Endothelial cell of umbilical vein (primary cell): Measurements from ENCODE around the gene DHX36.

ENCODE experiments used
- EZH2 ChIP-seq: IDR thresholded peaks from 2 replicates; pipeline ENCODE4 v1.6.1; 2012; ENCODE audit warnings: borderline replicate concordance, low read depth, mild to moderate bottlenecking, moderate library complexity, low read length, inconsistent platforms; ENCODE audit not compliant: severe bottlenecking
- MYC ChIP-seq: IDR thresholded peaks from one replicate; pipeline ENCODE4 v1.6.1; 2011; ENCODE audit warnings: mild to moderate bottlenecking, low read depth, low read length
- POLR2A ChIP-seq: IDR thresholded peaks from 2 replicates; pipeline ENCODE4 v1.6.1; 2012; ENCODE audit warnings: low read depth, mild to moderate bottlenecking, control low read depth, low read length
- TF ChIP-seq, protein P1 (sequence below), 2 donors: IDR thresholded peaks; 1 replicate in 1 of 2; 2 replicates in 1 of 2; pipeline ENCODE4 v1.5.1; 2011; ENCODE audit warnings: low read length in 2 of 2, mild to moderate bottlenecking in 2 of 2, moderate library complexity in 2 of 2, control low read depth in 1 of 2, inconsistent platforms in 1 of 2, low read depth in 1 of 2; ENCODE audit not compliant: insufficient read depth in 1 of 2; ENCODE audit errors: extremely low read depth in 1 of 2
- TF ChIP-seq, protein P2 (sequence below): IDR thresholded peaks from 2 replicates; pipeline ENCODE4 v1.6.1; 2011; ENCODE audit not compliant: insufficient read depth, insufficient read length

DNA sequence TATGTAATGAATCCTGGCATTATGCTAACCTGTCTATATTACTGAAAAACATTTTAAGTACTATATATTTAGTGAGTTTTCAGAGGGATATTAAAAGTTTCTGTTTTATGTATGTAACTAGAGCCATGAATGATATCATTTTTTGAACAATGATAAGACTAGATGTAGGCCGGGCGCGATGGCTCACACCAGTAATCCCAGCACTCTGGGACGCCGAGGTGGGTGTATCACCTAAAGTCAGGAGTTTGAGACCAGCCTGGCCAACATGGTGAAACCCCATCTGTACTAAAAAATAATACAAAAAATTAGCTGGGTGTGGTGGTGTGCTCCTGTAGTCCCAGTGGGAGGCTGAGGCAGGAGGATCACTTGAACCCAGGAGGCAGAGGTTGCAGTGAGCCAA lies 34.1 kb downstream of the DHX36 start:
- TF ChIP-seq, protein P1, sequence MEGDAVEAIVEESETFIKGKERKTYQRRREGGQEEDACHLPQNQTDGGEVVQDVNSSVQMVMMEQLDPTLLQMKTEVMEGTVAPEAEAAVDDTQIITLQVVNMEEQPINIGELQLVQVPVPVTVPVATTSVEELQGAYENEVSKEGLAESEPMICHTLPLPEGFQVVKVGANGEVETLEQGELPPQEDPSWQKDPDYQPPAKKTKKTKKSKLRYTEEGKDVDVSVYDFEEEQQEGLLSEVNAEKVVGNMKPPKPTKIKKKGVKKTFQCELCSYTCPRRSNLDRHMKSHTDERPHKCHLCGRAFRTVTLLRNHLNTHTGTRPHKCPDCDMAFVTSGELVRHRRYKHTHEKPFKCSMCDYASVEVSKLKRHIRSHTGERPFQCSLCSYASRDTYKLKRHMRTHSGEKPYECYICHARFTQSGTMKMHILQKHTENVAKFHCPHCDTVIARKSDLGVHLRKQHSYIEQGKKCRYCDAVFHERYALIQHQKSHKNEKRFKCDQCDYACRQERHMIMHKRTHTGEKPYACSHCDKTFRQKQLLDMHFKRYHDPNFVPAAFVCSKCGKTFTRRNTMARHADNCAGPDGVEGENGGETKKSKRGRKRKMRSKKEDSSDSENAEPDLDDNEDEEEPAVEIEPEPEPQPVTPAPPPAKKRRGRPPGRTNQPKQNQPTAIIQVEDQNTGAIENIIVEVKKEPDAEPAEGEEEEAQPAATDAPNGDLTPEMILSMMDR (IDR thresholded peaks at IDR 0.05; ENCODE audit: extremely low read depth in 1 of 2, insufficient read depth in 1 of 2, low read depth in 1 of 2, low read length in 2 of 2), result no peak
- TF ChIP-seq POLR2A (no peak), EZH2 (no peak), MYC (no peak)
- TF ChIP-seq, protein P2, sequence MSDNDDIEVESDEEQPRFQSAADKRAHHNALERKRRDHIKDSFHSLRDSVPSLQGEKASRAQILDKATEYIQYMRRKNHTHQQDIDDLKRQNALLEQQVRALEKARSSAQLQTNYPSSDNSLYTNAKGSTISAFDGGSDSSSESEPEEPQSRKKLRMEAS, result no peak
